GM19239 (cell line): Measurements from ENCODE around the gene FALEC.

Experiments
- DNase-seq: peaks from one replicate; pipeline ENCODE4 v3.0.0; 2011; ENCODE audit warnings: low spot score; ENCODE audit not compliant: insufficient read length
- FAIRE-seq: peaks from 2 replicates; lab custom pipeline; 2011; peaks lifted over from hg19 to GRCh38; lab: Jason Lieb, UNC

The FALEC gene

DNA sequence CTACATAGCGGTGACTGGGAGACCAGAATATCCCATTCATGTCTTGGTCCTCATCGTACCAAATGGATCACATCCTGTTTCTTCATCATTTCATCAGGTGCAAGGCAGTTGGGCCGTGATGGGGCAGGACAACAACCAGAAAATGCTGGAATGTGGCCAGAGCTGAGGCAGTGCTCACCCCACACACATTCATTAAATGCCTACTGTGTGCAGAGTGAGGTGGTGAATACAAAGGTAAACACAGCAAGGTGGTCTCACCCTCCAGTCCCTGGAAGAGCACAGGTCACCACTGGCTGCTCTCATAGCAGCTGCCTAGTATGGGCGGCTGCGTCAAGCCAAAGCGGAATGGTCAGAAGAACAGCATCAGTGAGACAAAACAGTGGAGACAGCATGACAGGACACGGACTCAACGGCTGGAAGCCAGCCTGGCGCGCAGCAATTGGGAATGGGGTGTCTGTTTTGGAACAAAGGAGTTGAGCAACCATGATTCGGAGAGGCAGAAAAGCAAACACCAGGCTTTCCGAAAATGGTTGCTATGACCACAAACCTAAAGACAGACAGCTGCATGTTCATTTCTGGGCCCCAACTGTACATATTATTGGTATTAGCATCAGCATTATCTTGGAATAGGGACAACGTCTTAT is 28.1 kb downstream of the FALEC start:
- no peak for FAIRE-seq

DNA sequence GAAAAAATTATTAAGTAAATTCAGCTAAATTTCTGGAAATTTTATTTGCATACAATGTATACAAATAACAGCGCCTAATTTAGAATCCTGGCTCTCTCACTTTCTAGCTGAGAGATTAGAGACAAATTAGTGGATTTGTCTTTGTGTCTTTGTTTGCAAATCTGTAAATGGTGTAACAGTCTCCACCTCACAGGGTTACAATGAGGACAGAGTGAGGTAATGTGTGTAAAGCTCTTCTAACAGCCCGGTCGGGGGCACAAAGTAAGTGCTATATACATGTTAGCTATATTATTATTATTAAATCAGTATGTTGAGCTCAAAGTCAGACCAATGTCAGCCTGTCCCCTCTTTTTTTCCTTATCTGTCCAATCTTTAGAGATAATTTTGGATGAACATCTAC is 28.7 kb downstream of the FALEC start:
- FAIRE-seq: no peak
- no peak for DNase-seq

More for the DNA sequence above, 28.1 kb downstream of the FALEC start:
- DNase-seq: no peak

DNA sequence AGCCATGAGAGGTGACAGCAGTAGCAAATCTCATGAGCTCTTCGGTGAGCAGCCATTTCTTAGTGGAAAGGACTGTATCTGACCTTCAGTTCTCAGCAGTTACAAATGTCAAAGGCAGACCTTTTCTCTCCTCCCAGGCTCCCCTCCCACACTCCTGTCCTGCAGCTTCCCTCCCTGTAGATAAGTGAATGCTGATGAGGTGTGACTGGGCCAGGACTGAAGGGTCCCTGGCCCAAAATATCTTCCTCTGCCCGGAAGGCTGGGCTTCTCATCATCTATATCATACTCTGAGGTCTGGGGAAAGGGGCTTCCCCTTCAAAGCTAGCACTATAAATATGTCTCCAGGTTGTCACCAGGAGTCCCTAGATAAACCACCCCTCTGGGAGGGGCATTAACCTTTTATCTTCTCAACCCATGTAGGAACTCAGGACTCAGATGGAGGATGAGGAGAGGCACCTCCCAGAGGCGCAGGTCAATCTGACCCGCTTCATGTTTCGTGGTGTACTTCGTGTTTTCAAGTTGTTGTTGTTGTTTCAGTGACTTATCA is 30.0 kb downstream of the FALEC start:
- FAIRE-seq (no peak), DNase-seq (no peak)

DNA sequence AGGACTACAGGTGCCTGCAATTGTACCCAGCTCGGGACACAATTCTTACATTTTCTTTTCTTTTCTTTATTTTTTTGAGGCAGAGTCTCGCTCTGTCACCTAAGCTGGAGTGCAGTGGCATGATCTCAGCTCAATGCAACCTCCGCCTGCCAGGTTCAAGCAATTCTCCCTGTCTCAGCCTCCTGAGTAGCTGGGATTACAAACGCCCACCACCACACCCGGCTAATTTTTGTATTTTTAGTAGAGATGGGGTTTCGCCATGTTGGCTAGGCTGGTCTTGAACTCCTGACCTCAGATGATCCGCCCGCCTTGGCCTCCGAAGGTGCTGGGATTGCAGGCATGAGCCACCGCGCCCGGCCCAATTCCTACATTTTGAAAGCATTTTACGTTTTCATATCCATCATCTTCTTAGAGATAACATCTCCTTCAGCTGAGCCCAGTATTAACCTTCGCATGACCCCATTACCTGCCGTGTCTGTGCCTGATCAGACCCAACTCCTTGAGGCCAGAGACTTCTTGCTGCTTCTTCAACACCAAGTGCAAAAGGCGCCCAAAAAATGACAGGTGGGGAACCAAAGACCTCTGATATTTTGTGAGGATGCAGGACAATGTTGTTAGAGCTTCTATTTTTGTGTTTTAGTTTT is 30.9 kb downstream of the FALEC start:
- no peak for FAIRE-seq
- DNase-seq: no peak

DNA sequence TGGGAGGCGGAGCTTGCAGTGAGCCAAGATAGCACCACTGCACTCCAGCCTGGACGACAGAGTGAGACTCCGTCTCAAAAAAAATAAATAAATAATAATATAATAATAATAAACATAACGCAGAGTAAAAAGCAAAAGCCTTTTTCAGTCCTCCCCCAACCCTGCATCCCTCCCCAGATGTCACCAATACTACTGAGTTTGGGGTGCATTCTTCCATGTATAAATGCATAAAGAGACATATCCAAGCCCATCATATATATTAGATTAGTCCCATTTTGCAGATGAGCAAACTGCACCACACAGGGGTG is 32.7 kb downstream of the FALEC start:
- FAIRE-seq (no peak), DNase-seq (no peak)

DNA sequence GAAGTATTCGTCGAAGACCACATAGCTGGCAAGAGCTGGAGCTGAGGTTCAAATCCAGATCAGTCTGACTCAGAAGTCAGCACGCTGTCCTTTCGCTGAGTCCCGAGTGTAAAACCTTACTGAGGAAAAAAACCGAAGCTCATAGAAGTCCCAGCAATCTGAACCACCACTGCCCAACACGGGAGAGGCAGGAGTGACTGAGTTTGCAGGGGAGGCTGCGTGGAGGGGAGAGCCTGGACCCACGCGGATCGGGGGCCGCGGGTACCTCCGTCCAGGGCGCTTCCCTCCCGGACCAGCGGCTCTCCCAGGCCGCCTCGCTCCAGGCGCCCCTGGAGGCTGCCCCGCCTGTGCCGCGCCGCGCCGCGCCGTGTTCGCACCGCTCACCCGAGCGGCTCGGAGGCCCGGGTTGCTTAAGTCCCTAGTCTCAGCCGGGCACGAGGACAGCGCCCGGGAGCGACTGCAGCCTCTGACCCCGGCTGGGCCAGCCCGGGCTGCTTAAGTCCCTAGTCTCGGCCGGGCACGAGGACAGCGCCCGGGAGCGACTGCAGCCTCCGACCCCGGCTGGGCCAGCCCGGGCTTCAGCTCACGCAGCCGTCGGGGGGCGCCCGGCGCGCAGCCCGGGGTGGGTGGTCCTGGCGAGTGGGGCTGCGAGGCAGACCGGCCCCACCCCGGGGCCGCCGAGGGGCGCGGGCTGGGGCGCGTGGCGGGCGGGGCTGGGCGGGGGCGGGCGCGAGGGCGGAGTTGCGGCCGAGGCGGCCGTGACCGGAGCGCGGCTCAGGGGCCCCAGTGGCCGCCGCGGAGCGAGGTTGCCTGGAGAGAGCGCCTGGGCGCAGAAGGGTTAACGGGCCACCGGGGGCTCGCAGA is 33.3 kb downstream of the FALEC start, which contains the start of gene ADAMTSL4:
Gene ADAMTSL4 (plus strand): TSS at position 777 of the 864 bp plus-strand sequence. CDS start 2,881 bp downstream, outside the sequence.
- FAIRE-seq (no peak), DNase-seq (peak; percentile 70)

DNA sequence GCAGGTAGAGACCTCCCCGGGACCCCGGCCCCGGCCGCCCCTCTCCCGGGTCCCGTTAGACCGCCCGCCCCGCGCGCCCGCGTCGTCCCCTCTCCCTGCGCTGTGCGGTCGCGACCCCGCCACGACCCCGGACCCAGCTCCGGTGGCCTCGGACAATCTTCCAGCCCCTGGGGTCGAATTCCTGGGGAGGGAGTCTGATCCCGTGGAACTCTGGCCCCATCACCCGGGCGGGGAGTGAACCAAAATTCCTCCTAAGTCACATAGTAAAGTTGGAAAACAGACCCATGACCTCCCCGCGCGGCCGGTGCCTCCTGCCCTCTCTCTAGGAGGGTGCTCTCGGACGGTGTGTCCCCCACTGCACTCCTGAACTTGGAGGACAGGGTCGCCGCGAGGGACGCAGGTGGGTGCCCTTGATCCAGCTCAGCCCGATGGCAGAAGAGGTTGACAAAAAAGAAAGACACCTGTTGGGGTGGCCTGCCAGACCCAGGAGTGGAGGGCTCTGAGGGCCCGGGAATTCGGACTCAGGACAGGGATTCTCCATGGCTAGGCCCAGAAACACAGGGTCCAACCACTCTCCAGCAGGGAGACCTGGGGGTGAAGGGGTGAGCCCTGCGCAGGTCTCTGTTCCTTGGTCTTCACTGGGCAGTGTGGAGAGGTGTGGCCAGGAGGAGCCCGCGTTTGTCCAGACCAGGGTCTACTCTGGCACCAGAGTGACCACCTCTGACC is 34.1 kb downstream of the FALEC start:
- FAIRE-seq (no peak), DNase-seq (no peak)

DNA sequence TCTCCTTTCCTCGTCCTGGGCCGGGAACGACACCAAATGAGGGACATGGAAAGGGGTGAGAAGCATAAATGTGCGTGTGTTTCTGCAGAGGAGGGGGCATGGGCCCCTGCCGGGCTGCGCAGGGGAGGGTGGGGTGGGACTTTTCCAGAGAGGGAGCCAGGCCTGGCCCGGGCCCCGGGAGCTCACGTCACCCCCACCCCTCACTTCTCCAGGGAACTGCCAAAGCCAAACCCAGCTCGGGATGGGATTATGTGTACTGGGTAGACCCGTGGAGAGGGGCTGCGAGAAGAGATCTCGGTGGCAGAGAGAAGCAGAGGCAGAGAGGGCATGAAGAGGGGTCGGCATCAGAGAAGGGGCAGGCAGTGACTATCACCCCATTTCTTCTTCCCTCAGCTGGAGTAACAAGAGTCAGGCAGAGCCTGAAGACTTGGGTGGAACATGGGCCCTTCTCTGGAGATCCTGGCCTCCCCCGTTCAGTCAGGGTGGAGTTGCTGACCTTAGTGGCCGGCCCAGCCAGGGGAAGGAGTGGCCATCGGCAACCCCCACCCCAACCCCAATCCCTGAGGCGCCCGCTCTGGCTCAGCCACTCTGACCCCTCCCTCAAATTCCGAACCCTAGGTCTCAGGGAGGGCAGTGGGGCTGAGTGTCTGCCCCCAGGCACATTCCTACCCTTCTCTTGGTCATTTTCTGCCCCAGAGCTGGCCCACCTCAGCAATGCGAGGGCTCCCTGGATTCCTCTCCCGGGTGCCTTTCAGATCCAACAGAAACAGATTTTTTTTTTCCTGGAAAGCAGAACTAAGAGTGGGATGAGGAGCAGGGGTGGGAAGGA is 34.9 kb downstream of the FALEC start:
- FAIRE-seq (no peak), DNase-seq (no peak)

DNA sequence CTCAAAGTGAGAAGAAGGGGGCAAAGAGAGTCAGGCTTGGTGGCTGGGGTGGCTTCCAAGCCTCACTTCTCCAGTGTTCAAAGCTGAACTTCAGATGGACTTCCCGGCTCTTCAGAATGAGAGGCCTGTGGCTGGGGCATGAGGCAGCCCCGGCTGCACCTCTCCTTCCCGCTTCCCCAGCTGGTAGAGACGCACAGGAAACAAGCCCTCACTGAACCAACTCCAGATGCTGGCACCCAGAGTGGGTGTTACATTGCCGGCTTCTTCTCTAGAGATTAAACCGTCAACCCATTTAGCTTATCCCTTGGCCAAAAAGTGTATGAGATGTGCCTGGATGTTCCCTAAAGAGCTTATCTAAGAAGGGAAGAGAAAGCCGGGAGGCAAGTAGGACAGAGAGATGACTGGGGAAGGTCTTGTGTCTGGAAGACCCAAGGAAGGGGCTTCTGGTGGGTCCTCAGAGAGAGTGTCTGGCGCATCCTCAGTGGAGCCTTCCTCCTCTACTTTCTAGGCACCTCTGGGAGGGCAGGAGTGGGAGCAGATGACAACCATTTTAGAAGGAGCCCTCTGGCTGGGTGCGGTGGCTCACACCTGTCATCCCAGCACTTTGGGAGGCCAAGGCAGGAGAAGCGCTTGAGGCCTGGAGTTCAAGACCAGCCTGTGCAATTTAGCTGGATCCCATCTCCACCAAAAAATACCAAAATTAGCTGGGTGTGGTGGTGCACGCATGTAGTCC is 35.7 kb downstream of the FALEC start:
- FAIRE-seq (no peak), DNase-seq (no peak)

DNA sequence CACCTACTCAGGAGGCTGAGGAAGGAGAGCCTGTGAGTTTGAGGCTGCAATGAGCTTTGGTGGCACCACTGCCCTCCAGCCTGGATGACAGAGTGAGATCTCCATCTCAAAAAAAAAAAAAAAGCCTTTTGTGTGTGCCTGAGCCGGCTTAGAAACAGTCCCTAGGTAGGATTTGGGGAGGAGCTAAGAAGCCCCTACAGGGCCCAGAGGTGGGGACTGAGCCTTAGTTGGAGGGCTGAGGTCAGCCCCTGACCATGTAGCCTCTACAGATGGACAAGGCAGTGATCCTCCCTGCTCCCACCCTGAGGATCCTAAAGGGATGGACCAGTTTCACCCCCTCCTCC is 36.2 kb downstream of the FALEC start:
- no peak for DNase-seq
- no peak for FAIRE-seq

DNA sequence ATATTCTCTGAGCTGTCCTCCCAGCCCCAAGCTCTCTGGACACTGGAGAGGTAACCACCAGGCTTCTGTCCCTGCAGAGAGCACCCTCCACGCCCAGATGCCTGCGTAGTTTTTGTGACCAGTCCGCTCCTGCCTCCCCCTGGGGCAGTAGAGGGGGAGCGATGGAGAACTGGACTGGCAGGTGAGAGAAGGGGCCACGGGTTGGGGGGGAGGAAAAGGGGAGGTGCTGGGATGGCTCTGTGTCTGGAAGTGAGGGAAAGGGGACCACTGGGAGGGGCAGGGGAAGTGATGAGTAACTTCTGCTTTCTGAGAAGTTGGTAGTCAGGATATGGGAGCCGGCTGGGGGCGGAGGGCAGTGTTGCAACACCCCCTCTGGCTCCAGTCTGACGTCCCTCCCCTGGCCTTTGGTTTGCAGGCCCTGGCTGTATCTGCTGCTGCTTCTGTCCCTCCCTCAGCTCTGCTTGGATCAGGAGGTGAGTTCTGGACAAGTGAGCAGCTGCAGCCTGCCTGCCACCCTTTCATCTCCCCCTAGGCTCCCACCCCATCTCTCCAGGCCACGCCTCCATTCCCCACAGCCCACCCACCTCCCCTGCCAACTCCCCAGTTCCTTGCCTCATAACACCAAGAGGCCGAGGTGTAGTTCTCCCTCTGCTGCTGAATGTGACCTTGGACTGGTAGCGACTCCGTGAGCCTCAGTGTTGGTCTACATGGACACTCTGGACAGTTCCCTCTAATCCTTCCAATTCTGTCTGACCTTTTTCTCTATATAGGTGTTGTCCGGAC is 36.8 kb downstream of the FALEC start:
- DNase-seq (no peak), FAIRE-seq (no peak)

DNA sequence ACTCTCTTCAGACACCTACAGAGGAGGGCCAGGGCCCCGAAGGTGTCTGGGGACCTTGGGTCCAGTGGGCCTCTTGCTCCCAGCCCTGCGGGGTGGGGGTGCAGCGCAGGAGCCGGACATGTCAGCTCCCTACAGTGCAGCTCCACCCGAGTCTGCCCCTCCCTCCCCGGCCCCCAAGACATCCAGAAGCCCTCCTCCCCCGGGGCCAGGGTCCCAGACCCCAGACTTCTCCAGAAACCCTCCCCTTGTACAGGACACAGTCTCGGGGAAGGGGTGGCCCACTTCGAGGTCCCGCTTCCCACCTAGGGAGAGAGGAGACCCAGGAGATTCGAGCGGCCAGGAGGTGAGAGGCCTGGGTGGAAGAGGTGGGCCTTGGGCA is 37.3 kb downstream of the FALEC start:
- DNase-seq: no peak
- FAIRE-seq: no peak

DNA sequence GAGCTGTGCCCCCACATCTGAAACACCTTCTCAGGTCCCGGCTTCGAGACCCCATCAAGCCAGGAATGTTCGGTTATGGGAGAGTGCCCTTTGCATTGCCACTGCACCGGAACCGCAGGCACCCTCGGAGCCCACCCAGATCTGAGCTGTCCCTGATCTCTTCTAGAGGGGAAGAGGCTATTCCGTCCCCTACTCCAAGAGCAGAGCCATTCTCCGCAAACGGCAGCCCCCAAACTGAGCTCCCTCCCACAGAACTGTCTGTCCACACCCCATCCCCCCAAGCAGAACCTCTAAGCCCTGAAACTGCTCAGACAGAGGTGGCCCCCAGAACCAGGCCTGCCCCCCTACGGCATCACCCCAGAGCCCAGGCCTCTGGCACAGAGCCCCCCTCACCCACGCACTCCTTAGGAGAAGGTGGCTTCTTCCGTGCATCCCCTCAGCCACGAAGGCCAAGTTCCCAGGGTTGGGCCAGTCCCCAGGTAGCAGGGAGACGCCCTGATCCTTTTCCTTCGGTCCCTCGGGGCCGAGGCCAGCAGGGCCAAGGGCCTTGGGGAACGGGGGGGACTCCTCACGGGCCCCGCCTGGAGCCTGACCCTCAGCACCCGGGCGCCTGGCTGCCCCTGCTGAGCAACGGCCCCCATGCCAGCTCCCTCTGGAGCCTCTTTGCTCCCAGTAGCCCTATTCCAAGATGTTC is 38.0 kb downstream of the FALEC start:
- FAIRE-seq (no peak), DNase-seq (no peak)

DNA sequence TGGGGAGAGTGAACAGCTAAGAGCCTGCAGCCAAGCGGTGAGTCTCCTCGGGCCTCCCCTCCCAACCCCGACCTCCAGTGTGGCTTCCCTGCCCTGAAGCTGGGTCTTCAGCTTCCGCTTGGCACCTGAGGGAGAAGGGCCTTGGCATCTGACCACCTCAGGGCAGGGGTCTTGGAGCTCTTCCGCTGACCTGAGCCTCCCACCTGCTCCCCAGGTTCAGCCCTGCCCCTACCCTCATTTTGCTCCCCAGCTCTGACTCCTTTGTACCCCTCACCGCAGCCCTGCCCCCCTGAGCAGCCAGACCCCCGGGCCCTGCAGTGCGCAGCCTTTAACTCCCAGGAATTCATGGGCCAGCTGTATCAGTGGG is 38.5 kb downstream of the FALEC start:
- no peak for FAIRE-seq

DNA sequence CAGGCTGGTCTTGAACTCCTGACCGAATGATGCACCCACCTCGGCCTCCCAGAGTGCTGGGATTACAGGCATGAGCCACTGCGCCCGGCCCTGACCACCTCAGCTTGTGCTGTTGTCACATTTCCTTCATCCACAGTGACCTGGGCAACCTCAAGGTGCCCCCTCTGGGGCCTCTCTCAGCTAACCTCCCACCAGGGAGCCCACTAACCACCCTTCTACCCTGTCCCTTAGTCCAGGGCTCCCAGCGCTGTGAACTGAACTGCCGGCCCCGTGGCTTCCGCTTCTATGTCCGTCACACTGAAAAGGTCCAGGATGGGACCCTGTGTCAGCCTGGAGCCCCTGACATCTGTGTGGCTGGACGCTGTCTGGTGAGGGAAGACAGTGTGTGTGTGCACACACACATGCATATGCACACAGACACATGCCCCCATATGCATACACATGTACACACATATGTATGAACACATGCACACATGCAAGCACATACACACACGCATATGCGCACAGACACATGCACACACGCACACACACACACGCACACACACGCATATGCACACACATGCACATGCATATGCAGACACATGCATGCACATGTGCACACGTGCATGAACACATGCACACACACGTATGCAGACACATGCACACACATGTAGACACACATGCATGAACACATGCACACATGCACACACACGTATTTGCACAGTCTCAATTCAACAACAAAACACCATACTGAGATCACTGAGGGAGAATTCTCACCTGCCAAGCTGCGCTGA is 39.8 kb downstream of the FALEC start:
- DNase-seq (no peak), FAIRE-seq (no peak)

More for the DNA sequence above, 38.5 kb downstream of the FALEC start:
- DNase-seq: no peak

DNA sequence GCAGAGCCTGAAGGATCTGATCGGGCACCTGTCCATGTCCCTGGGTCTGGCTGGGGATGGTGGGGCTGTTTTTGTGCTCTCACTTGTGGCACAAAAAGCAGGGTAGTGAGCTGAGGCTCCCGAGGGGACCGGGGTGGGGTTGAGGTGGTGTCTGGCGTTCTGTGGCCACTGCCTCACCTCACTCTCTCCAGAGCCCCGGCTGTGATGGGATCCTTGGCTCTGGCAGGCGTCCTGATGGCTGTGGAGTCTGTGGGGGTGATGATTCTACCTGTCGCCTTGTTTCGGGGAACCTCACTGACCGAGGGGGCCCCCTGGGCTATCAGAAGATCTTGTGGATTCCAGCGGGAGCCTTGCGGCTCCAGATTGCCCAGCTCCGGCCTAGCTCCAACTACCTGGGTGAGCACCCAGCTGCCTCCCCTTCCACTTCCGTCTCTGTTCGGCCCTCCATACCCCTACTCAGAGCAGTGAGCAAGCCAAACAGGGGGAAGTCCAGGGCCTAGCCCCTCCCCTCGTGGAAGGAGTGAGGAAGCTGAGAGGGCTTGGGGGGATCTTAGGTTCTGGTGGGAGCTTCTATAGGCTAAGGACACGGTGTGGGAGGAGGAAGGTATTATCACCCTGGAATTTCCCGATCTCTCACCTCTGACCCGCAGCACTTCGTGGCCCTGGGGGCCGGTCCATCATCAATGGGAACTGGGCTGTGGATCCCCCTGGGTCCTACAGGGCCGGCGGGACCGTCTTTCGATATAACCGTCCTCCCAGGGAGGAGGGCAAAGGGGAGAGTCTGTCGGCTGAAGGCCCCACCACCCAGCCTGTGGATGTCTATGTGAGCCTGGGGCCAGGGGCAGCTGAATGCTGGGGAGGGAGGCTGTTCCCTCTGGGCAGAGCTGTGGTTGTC is 40.7 kb downstream of the FALEC start:
- DNase-seq (no peak), FAIRE-seq (no peak)
